ENCODE results near the gene TRIM22.
"Not testable (repeated sequence)": the region's sequence is repeated elsewhere in the genome, so short reads cannot be mapped to it uniquely, and the experiment has no call there.

TRIM22 gene, protein sequence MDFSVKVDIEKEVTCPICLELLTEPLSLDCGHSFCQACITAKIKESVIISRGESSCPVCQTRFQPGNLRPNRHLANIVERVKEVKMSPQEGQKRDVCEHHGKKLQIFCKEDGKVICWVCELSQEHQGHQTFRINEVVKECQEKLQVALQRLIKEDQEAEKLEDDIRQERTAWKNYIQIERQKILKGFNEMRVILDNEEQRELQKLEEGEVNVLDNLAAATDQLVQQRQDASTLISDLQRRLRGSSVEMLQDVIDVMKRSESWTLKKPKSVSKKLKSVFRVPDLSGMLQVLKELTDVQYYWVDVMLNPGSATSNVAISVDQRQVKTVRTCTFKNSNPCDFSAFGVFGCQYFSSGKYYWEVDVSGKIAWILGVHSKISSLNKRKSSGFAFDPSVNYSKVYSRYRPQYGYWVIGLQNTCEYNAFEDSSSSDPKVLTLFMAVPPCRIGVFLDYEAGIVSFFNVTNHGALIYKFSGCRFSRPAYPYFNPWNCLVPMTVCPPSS

DNA sequence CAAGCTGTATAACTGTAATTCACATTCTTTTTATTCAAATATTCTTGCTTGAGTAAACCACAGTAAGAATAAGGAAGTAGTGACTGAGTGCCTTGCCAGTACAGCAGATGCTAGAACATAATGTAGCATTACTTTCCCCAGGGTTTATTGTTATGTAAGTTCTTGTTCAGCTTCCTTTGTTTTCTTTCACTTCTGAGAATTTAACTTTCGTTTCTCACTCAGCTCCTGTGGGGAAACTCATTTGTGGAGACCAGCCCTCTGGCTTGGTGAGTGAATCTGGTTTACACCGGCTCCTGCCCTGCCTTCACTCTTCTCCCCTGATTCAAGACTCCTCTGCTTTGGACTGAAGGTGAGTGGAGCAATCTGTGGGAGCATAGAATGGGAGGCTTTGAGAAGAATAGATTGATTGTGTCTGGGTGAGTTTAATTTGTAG lies at the start of gene TRIM22:
TSS of gene TRIM22 (plus strand) at position 240 of the 433 bp plus-strand sequence. CDS start 6,443 bp downstream, outside the sequence.
- DNase-seq = peak; percentile 54 to 73

DNA sequence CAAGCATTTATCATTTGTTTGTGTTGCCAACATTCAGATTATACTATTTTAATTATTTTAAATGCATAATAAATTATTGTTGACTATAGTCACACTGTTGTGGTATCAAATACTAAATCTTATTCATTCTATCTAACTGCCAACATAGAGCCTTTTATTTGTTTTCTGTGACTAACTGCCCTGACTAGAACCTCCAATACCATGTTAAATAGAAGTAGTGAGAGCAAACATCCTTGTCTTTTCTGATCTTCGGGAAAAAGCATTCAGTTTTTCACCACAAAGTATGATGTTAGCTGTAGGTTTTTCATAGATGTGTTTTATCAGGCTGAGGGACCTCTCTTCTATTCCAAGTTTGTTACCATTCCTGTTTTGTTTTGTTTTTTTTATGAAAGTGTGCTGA lies 49.6 kb upstream of the TRIM22 start:
- no peak for DNase-seq

- no peak for DNase-seq
Measured at GRCh38 chr11:5643585-5643984, 46.0 kb upstream of the TRIM22 start.

DNA sequence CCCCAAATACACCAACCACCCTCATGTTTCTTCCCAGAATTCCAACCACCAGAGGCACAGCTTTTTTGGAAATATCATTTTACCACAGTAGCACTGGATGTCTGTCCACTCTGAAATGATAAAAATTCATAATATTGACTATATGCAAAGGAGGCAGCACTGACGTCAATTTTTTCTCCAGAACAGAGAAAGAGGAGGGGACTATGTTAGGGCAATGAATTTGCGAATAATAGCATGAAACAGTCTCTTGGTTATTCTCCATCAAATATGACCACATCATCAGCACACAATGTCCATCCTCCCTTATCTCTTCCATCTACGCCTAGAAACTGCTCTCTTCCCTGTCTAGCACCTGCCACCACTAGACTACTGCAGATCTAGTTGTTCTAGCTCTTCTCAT lies 43.5 kb upstream of the TRIM22 start:
- no peak for DNase-seq

GRCh38 chr11:5655474-5655873 lies 34.1 kb upstream of the TRIM22 start:
- DNase-seq = no peak

GRCh38 chr11:5656956-5657355 lies 32.6 kb upstream of the TRIM22 start:
- DNase-seq = not testable (repeated sequence)

- no peak for DNase-seq
Measured at GRCh38 chr11:5658318-5658717, 31.3 kb upstream of the TRIM22 start.

DNA sequence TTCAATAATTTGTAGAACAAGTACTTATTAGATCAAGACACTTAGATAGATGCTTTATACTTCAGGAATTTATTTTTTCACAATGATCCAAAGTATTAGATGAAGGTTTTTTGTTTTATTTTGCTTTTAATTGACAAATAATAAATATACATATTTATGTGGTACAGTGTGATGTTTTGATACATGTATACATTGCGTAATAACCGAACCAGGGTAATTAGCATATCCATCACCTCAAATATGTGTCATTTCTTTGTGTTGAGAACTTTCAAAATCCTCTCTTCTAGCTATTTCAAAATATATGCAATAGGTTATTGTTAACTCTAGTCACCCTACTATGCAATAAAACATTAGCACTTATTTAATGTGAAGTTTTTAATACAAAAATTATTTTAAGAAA lies 26.1 kb upstream of the TRIM22 start:
- DNase-seq = no peak

GRCh38 chr11:5665051-5665570 lies 24.5 kb upstream of the TRIM22 start:
- DNase-seq = no peak

- no peak for DNase-seq
Measured at GRCh38 chr11:5665746-5666401, 23.7 kb upstream of the TRIM22 start.

- DNase-seq = no peak
Measured at GRCh38 chr11:5666402-5666793, 23.2 kb upstream of the TRIM22 start.

DNA sequence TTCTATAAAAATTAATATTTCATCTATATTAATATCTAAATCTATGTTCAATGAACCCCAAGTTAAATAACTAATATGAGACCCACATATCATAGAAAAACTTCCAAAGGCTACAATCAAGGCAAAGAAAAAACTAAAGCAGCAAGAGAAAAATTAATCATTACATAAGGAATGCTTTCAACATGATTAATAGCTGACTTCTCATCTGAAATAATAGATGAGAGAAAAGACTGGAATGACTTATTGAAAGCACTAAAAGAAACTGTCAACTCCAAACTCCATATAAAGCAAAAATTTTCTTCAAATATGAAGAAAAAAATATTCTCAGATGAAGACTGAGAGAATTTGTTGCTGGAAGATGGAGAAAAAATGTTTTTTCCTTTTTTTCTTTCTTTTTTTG lies 17.8 kb upstream of the TRIM22 start:
- no peak for DNase-seq

- no peak for DNase-seq
Measured at GRCh38 chr11:5674391-5674790, 15.2 kb upstream of the TRIM22 start.

- no peak for DNase-seq
Measured at GRCh38 chr11:5679811-5680210, 9.8 kb upstream of the TRIM22 start.

DNA sequence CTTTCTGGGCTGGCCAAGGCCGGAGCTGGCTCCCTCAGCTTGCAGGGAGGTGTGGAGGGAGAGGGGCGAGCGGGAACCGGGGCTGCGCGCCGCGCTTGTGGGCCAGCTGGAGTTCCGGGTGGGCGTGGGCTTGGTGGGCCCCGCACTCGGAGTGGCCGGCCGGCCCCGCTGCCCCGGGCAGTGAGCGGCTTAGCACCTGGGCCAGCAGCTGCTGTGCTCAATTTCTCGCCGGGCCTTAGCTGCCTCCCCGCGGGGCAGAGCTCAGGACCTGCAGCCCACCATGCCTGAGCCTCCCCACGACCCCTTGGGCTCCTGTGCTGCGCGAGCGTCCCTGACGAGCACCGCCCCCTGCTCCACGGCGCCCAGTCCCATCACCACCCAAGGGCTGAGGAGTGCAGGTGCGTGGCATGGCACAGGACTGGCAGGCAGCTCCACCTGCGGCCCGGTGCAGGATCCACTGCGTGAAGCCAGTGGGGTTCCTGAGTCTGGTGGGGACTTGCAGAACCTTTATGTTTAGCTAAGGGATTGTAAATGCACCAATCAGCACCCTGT lies 6.6 kb upstream of the TRIM22 start:
- not testable (repeated sequence) for DNase-seq

DNA sequence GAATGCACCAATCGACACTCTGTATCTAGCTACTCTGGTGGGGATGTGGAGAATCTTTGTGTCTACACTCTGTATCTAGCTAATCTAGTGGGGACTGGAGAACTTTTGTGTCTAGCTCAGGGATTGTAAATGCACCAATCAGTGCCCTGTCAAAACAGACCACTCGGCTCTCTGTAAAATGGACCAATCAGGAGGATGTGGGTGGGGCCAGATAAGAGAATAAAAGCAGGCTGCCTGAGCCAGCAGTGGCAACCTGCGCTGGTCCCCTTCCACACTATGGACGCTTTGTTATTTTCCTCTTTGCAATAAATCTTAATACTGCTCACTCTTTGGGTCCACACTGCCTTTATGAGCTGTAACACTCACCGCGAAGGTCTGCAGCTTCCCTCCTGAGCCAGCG lies 6.0 kb upstream of the TRIM22 start:
- peak; percentile 53 to 67 for DNase-seq

DNA sequence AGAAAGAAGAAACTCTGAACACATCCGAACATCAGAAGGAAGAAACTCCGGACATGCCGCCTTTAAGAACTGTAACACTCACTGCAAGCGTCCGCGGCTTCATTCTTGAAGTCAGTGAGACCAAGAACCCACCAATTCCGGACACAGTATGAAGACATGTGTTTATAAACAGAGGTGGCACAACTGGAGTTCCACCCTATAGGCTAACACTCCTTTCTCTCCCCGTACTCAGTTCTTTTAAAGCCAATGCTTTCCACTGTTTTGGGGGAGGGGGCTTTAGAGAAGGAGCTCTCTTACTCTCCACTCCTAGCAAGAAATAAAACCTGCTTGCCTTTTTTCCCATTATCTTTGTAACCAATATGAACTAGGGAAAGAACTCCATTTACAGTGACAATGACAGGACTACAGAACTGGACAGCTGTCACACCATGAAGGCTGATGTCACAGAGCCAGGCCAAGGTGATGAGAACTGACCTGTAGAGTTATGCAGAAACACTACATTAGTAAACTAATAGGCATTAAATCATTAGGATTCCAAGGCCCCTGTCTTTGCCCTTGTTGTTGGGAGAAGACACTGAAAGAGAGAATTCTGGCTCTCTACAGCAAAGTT lies 5.4 kb upstream of the TRIM22 start:
- no peak for DNase-seq

GRCh38 chr11:5684646-5685362 lies 4.8 kb upstream of the TRIM22 start, which contains the start of gene TRIM5:
TSS of gene TRIM5 (minus strand) at chr11:5685074. CDS start at chr11:5680177, 4,897 bp downstream.
- peak; percentile 79 to 81 for DNase-seq

DNA sequence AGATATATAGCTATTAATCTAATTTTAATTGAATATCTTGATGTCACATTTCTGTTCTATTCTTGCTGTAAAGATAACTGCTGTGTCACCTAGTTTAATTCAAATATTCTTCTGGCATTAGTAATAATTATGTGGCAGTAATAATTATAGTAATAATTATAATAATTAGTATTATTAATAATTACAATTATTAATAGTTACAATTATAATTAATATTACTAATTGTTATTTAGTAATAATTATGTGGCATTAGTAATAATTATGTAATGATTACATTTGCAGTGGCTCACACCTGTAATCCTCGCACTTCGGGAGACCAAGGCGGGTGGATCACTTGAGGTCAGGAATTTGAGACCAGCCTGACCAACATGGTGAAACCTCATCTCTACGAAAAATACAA lies 3.2 kb upstream of the TRIM22 start:
- no peak for DNase-seq

DNA sequence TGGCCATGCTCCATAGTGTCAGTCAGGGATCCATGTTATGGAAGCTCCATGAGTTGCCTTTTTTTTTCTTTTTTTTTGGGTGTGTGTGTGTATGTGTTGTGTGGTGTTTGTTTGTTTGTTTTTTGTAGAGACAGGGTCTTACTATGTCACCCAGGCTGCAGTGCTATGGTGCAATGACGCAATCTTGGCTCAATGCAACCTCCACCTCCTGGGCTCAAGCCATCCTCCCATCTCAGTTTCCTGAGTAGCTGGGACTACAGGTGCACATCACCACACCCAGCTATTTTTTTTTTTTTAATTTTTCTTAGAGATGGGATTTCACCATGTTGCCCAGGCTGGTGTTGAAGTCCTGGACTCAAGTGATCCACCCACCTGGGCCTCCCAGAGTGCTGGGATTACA lies 1.1 kb upstream of the TRIM22 start:
- no peak for DNase-seq

- no peak for DNase-seq
Measured at GRCh38 chr11:5690216-5690615, 626 bp downstream of the TRIM22 start.

DNA sequence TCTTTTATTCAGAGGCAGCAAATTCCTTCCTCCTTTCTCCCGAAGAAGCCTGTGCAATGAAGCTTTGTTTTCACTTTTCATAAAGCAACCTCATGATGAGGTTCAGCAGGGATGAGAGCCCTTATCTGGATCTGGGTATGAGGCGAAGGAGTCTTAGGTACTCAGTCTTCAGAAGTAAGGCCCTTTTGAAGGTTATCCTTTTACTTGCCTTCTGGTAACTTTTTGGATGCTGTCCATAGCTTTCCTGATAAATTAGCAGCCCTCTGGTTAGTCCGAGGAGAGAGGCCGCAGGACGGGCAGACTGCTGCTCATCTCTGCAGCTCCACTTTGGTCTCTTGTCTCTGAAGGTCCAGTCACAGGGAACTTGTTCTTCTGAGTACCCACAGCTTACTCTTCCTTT lies 1.1 kb downstream of the TRIM22 start:
- no peak for DNase-seq
